22Rv1 (cell line): ENCODE results near the gene COL4A2.

Source experiments
- CTCF ChIP-seq: fragments of 450-650 bp; IDR thresholded peaks from 2 replicates; pipeline ENCODE4 v1.5.1; 2017; ENCODE audit warnings: mild to moderate bottlenecking
- ZFX ChIP-seq: fragments of 450-650 bp; IDR thresholded peaks from 2 replicates; pipeline ENCODE4 v1.6.1; 2017; ENCODE audit warnings: antibody characterized with exemption, borderline replicate concordance

- TF ChIP-seq CTCF: no peak
- no peak for TF ChIP-seq ZFX
These were observed 150.9 kb downstream of the COL4A2 start for GRCh38 chr13:110458017-110458416.
